Neural progenitor cell (in vitro differentiated cells): ENCODE data around the gene UTRN. TPM values are rescaled to one million over a fixed set of nuclear protein-coding genes. Genes with fewer than 3 reads are reported as not detected.

ENCODE experiments used
- DNase-seq: peaks from one replicate; pipeline ENCODE4 v3.0.0-alpha.2; 2016; ENCODE audit warnings: low spot score
- H2AFZ ChIP-seq: fragments of 200-600 bp; sonication (generic); replicated peaks from 2 replicates; pipeline ENCODE4 v1.6.1; 2016; ENCODE audit warnings: antibody characterized with exemption
- H3F3A ChIP-seq: fragments of 200-600 bp; sonication (generic); 2 replicates; pipeline ENCODE4 v1.6.1; 2016; ENCODE audit warnings: antibody characterized with exemption, low read depth
- H3K27ac ChIP-seq: fragments of 200-600 bp; sonication (generic); 2 replicates; pipeline ENCODE4 v1.5.1; 2016; ENCODE audit warnings: mild to moderate bottlenecking
- H3K27me3 ChIP-seq: fragments of 200-600 bp; sonication (generic); 2 replicates; pipeline ENCODE4 v1.6.1; 2016; ENCODE audit warnings: mild to moderate bottlenecking, moderate library complexity
- H3K36me3 ChIP-seq: fragments of 200-600 bp; sonication (generic); 2 replicates; pipeline ENCODE4 v1.5.1; 2016
- H3K4me1 ChIP-seq: fragments of 200-600 bp; sonication (generic); 2 replicates; pipeline ENCODE4 v1.6.1; 2016; ENCODE audit warnings: mixed run types
- H3K4me2 ChIP-seq: fragments of 200-600 bp; sonication (generic); 2 replicates; pipeline ENCODE4 v1.6.1; 2016
- H3K4me3 ChIP-seq: fragments of 200-600 bp; sonication (generic); 2 replicates; pipeline ENCODE4 v1.5.1; 2016
- H3K79me2 ChIP-seq: fragments of 200-600 bp; sonication (generic); 2 replicates; pipeline ENCODE4 v1.6.1; 2016; ENCODE audit warnings: low read depth
- H3K9ac ChIP-seq: fragments of 200-600 bp; sonication (generic); 2 replicates; pipeline ENCODE4 v1.6.1; 2016
- H3K9me3 ChIP-seq: fragments of 200-600 bp; sonication (generic); 2 replicates; pipeline ENCODE4 v1.5.1; 2016; ENCODE audit warnings: low read depth
- H4K20me1 ChIP-seq: fragments of 200-600 bp; sonication (generic); 2 replicates; pipeline ENCODE4 v1.6.1; 2016; ENCODE audit warnings: low read depth
- H3K27ac Mint-ChIP-seq: 3 replicates; pipeline ENCODE4 v1.8.0; 2021; ENCODE audit warnings: mixed read lengths
- H3K27me3 Mint-ChIP-seq: 2 replicates; pipeline ENCODE4 v1.8.0; 2022; ENCODE audit warnings: low read depth, mild to moderate bottlenecking, inconsistent platforms, moderate library complexity, mixed read lengths; ENCODE audit not compliant: insufficient read depth
- H3K36me3 Mint-ChIP-seq: 3 replicates; pipeline ENCODE4 v1.8.0; 2021; ENCODE audit warnings: mixed read lengths
- H3K4me1 Mint-ChIP-seq: 3 replicates; pipeline ENCODE4 v1.8.0; 2021; ENCODE audit warnings: mixed read lengths
- H3K4me3 Mint-ChIP-seq: 3 replicates; pipeline ENCODE4 v1.8.0; 2021; ENCODE audit warnings: mild to moderate bottlenecking, moderate library complexity, mixed read lengths
- H3K9me3 Mint-ChIP-seq: 3 replicates; pipeline ENCODE4 v1.8.0; 2020; ENCODE audit warnings: mixed read lengths
- EZH2 ChIP-seq: fragments of 200-600 bp; sonication (generic); IDR thresholded peaks from 2 replicates; pipeline ENCODE4 v1.6.1; 2017; ENCODE audit warnings: antibody characterized with exemption, mild to moderate bottlenecking, moderate library complexity
- EZH2phosphoT487 ChIP-seq: fragments of 200-600 bp; sonication (generic); IDR thresholded peaks from 2 replicates; pipeline ENCODE4 v1.6.1; 2017; ENCODE audit warnings: antibody characterized with exemption
- total RNA-seq: library from RNA; depleted of rRNA; stranded (reverse); fragments of >200 nt; gene quantifications from 2 replicates; pipeline ENCODE4 v1.2.3, GENCODE V29; 2015; ENCODE audit warnings: low replicate concordance
- TF ChIP-seq, protein P1 (sequence below): fragments of 200-600 bp; sonication (generic); IDR thresholded peaks from 2 replicates; pipeline ENCODE4 v1.5.1; 2017; ENCODE audit warnings: antibody characterized with exemption, mild to moderate bottlenecking

UTRN gene
- total RNA-seq, 1 donor from 2014 or later = 44.3 TPM

- H3K27me3 ChIP-seq = no peaks in the 10 kb centered on the region
- no peaks in the 10 kb centered on the region for H4K20me1 ChIP-seq
- TF ChIP-seq, protein P1, sequence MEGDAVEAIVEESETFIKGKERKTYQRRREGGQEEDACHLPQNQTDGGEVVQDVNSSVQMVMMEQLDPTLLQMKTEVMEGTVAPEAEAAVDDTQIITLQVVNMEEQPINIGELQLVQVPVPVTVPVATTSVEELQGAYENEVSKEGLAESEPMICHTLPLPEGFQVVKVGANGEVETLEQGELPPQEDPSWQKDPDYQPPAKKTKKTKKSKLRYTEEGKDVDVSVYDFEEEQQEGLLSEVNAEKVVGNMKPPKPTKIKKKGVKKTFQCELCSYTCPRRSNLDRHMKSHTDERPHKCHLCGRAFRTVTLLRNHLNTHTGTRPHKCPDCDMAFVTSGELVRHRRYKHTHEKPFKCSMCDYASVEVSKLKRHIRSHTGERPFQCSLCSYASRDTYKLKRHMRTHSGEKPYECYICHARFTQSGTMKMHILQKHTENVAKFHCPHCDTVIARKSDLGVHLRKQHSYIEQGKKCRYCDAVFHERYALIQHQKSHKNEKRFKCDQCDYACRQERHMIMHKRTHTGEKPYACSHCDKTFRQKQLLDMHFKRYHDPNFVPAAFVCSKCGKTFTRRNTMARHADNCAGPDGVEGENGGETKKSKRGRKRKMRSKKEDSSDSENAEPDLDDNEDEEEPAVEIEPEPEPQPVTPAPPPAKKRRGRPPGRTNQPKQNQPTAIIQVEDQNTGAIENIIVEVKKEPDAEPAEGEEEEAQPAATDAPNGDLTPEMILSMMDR = no peak
- no peak for TF ChIP-seq EZH2phosphoT487
- no peak for TF ChIP-seq EZH2
- Mint-ChIP-seq H3K36me3 (peaks cover 19% of the 10 kb centered on the region), H3K4me1 (peaks cover 9% of the 10 kb centered on the region), H3K27ac (no peak overlapping the region), H3K27me3 (peaks cover 2% of the 10 kb centered on the region), H3K9me3 (no peaks in the 10 kb centered on the region), H3K4me3 (no peak overlapping the region)
- H2AFZ ChIP-seq = no peak overlapping the region
- no peaks in the 10 kb centered on the region for H3F3A ChIP-seq
- H3K9me3 ChIP-seq = no peaks in the 10 kb centered on the region
- no peak overlapping the region for H3K9ac ChIP-seq
- DNase-seq = no peak
- H3K4me1 ChIP-seq = peaks cover 10% of the 10 kb centered on the region
- no peaks in the 10 kb centered on the region for H3K36me3 ChIP-seq
- H3K4me3 ChIP-seq = no peak overlapping the region
- no peak overlapping the region for H3K4me2 ChIP-seq
- H3K79me2 ChIP-seq = peaks cover 9% of the 10 kb centered on the region
- H3K27ac ChIP-seq = no peak overlapping the region
These were observed 26.2 kb downstream of the UTRN start for GRCh38 chr6:144311361-144311760.

DNA sequence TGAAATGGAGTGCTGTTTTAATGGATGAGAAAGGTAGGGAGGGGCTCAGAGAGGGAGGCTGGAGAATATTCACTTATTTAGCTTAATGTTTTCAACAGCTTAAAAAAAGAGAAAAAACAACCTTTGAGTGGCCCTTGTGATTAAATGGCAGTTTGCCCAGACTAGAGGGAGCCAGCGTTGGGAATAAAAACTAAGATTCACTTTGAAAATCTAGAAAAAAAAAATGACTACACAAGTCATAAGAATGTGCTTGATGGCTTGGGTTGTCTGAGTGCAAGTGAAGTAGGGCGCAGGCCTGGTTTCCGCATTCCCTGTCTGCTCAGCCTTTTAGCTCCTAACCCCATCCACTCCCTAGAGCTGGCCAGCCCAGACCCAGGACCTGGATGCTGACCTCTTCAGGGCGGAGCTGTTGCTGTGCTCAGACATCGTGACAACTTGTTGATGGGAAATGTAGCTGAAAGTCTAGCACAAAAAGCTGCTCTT is 28.9 kb downstream of the UTRN start:
- no peaks in the 10 kb centered on the region for H3K4me1 ChIP-seq
- no peak overlapping the region for H2AFZ ChIP-seq
- no peaks in the 10 kb centered on the region for H3K9me3 ChIP-seq
- no peak for DNase-seq
- H3K9ac ChIP-seq = no peak overlapping the region
- Mint-ChIP-seq H3K27ac (no peak overlapping the region), H3K36me3 (peaks cover 9% of the 10 kb centered on the region), H3K4me3 (no peak overlapping the region), H3K4me1 (peaks cover 6% of the 10 kb centered on the region), H3K9me3 (no peaks in the 10 kb centered on the region), H3K27me3 (peaks cover 2% of the 10 kb centered on the region)
- no peak overlapping the region for H3K4me3 ChIP-seq
- H3K4me2 ChIP-seq = no peak overlapping the region
- H3K27me3 ChIP-seq = no peaks in the 10 kb centered on the region
- H3K79me2 ChIP-seq = no peaks in the 10 kb centered on the region
- TF ChIP-seq, protein P1 = no peak
- TF ChIP-seq EZH2 (no peak), EZH2phosphoT487 (no peak)
- H3F3A ChIP-seq = no peaks in the 10 kb centered on the region
- H4K20me1 ChIP-seq = no peaks in the 10 kb centered on the region
- H3K27ac ChIP-seq = no peak overlapping the region
- no peaks in the 10 kb centered on the region for H3K36me3 ChIP-seq

DNA sequence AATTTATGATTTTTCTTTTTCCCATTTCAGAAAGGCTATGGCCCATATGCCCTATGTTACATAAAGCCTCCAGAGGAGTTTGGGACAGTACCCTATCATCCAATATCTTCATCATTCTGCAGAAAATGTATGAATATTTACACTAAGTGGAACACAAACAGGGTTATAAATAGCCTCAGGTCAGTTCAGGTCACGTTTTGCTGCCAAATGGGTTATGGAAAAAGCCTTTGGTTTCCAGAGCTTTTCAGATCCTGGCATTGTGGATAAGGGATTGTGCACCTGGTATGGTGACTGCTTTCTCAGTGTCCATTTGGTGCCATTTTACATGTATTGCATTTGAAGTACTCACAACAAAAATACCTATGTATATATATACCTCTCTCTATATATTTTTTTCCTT is 29.4 kb downstream of the UTRN start:
- H3K36me3 Mint-ChIP-seq = peaks cover 5% of the 10 kb centered on the region
- no peak overlapping the region for H2AFZ ChIP-seq
- no peak overlapping the region for H3K9ac ChIP-seq
- no peak overlapping the region for H3K4me3 ChIP-seq
- no peak overlapping the region for H3K4me2 ChIP-seq
- no peaks in the 10 kb centered on the region for H3K36me3 ChIP-seq
- H3K27me3 Mint-ChIP-seq = peaks cover 3% of the 10 kb centered on the region
- no peaks in the 10 kb centered on the region for H3K27me3 ChIP-seq
- H3F3A ChIP-seq = no peaks in the 10 kb centered on the region
- H3K4me1 Mint-ChIP-seq = peaks cover 6% of the 10 kb centered on the region
- H3K4me1 ChIP-seq = no peaks in the 10 kb centered on the region
- H3K27ac Mint-ChIP-seq = no peak overlapping the region
- no peaks in the 10 kb centered on the region for H3K79me2 ChIP-seq
- no peaks in the 10 kb centered on the region for H4K20me1 ChIP-seq
- DNase-seq = no peak
- no peaks in the 10 kb centered on the region for H3K9me3 Mint-ChIP-seq
- no peak overlapping the region for H3K4me3 Mint-ChIP-seq
- H3K9me3 ChIP-seq = no peaks in the 10 kb centered on the region
- no peak overlapping the region for H3K27ac ChIP-seq
- TF ChIP-seq EZH2phosphoT487 = no peak
- TF ChIP-seq EZH2 = no peak
- TF ChIP-seq, protein P1 = no peak
